Measurements from ENCODE around the gene OR2A14. TPM values are rescaled to one million over a fixed set of nuclear protein-coding genes. Genes with fewer than 3 reads are reported as not detected.

The OR2A14 gene
- total RNA-seq (not detected), polyA plus RNA-seq (not detected)
- long read RNA-seq, donor 1: 0 reads
- long read RNA-seq, donor 2: 0 reads
- long read RNA-seq, donor 3: 0 reads

- H3K27ac ChIP-seq: no peak within 1 kb of the TSS
- no peak within 1 kb of the TSS for H3K4me3 ChIP-seq
- intact Hi-C loops (cut with DNase I): loop anchor here in 1 of 10 donors (10.0 kb wide), 1 partner anchor 88 kb away; no protein-coding TSS in a partner anchor
- H3K4me1 ChIP-seq: no peaks in the 10 kb centered on the region
- H3K27me3 ChIP-seq: no peaks in the 10 kb centered on the region
- 81 to 90% methylated on average over 1 of the region's 1 CpG for WGBS, 2 donors
- H3K36me3 ChIP-seq: no peaks in the 10 kb centered on the region
- DNase-seq (no peak), ATAC-seq (no peak)
- no peaks in the 10 kb centered on the region for H3K9me3 ChIP-seq
- no peak for TF ChIP-seq CTCF (IDR thresholded peaks at IDR 0.05)
These were observed at the start of gene OR2A14 for GRCh38 chr7:144122876-144123275. TSS of gene OR2A14 (plus strand) at chr7:144123176. CDS start at chr7:144129113, 5,937 bp downstream.

GRCh38 chr7:144074374-144074773, 48.6 kb upstream of the OR2A14 start:
- intact Hi-C loops (cut with DNase I): no loop called here
- TF ChIP-seq CTCF (IDR thresholded peaks at IDR 0.05): no peak
- Histone ChIP-seq H3K27me3 (no peaks in the 10 kb centered on the region), H3K27ac (no peak overlapping the region), H3K9me3 (no peaks in the 10 kb centered on the region), H3K4me1 (no peaks in the 10 kb centered on the region), H3K4me3 (no peak overlapping the region), H3K36me3 (no peaks in the 10 kb centered on the region)
- DNase-seq: no peak
- no peak for ATAC-seq
- 89 to 90% methylated on average over 8 of the region's 8 CpGs for WGBS, 2 donors

GRCh38 chr7:144085978-144086377, 37.0 kb upstream of the OR2A14 start, which contains the start of gene OR2A12:
TSS of gene OR2A12 (plus strand) at chr7:144086278. CDS start at chr7:144095108, 8,830 bp downstream.
- no peak within 1 kb of the TSS for H3K4me3 ChIP-seq
- 81 to 86% methylated on average over 2 of the region's 2 CpGs for WGBS, 2 donors
- no peak for TF ChIP-seq CTCF (IDR thresholded peaks at IDR 0.05)
- no peaks in the 10 kb centered on the region for H3K36me3 ChIP-seq
- no peak for DNase-seq
- no peaks in the 10 kb centered on the region for H3K4me1 ChIP-seq
- no peaks in the 10 kb centered on the region for H3K27me3 ChIP-seq
- intact Hi-C loops (cut with DNase I): no loop called here
- no peak for ATAC-seq
- H3K9me3 ChIP-seq: peaks cover 0 to 6% (median 0%) of the 10 kb centered on the region in 11 donors
- H3K27ac ChIP-seq: no peak within 1 kb of the TSS

DNA sequence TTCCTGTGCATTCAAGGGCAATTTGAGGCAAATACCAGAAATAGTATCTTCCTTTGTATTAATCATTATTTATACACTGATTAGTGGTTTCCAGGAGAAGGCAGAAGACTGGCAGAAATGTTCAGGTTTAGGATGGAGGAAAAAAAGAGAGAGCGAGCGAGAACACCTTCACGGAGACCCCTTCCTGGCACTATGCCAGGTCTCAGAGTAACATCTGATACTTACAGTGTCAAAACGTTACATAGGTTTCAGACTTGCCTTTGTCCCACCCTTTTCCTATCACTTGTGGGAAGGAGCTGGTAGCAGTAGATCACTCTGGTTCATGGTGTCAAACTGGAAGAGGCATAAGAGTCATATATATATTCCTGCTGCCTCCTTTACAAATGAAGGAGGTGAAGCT, 36.2 kb upstream of the OR2A14 start:
- TF ChIP-seq CTCF (IDR thresholded peaks at IDR 0.05): no peak
- Histone ChIP-seq H3K4me1 (no peaks in the 10 kb centered on the region), H3K4me3 (no peak overlapping the region), H3K36me3 (no peaks in the 10 kb centered on the region), H3K27me3 (no peaks in the 10 kb centered on the region), H3K9me3 (peaks cover 0 to 11% (median 0%) of the 10 kb centered on the region in 11 donors), H3K27ac (no peak overlapping the region)
- DNase-seq (no peak), ATAC-seq (no peak)
- WGBS, 2 donors: 63 to 65% methylated on average over 4 of the region's 4 CpGs
- intact Hi-C loops (cut with DNase I): no loop called here
